Fibroblast of lung (primary cell): ENCODE results near the gene DTX3L. TPM values are rescaled to one million over a fixed set of nuclear protein-coding genes. Genes with fewer than 3 reads are reported as not detected.

Experiments used
- DNase-seq, 2 donors: peaks; one replicate each; pipeline versions ENCODE4 v3.0.0 to v3.0.0-alpha.2; 2010; ENCODE audit warnings: low read depth in 2 of 2
- H2AFZ ChIP-seq: 2 replicates; pipeline ENCODE4 v1.5.1; 2012; ENCODE audit warnings: low read length, control low read depth, inconsistent platforms
- H3K27ac ChIP-seq: 2 replicates; pipeline ENCODE4 v1.5.1; 2011; ENCODE audit warnings: low read length, control low read depth; ENCODE audit not compliant: insufficient read depth
- H3K27me3 ChIP-seq: 2 replicates; pipeline ENCODE4 v1.5.1; 2011; ENCODE audit warnings: mild to moderate bottlenecking, low read length; ENCODE audit not compliant: control insufficient read depth, insufficient read depth
- H3K36me3 ChIP-seq: 2 replicates; pipeline ENCODE4 v1.5.1; 2011; ENCODE audit warnings: low read length; ENCODE audit not compliant: control insufficient read depth, insufficient read depth
- H3K4me1 ChIP-seq: 2 replicates; pipeline ENCODE4 v1.5.1; 2011; ENCODE audit warnings: low read length; ENCODE audit not compliant: control insufficient read depth, insufficient read depth; ENCODE audit errors: extremely low read depth
- H3K4me2 ChIP-seq: 2 replicates; pipeline ENCODE4 v1.5.1; 2011; ENCODE audit warnings: low read length, control low read depth; ENCODE audit not compliant: insufficient read depth; ENCODE audit errors: extremely low read depth
- H3K4me3 ChIP-seq, 4 experiments: fragments of 200-600 bp in 1 of 4; sonication (generic) in 1 of 4; replicated peaks in 1 of 4; 2 replicates each; pipeline ENCODE4 v1.5.1; 2011 to 2016; ENCODE audit warnings: low read length in 4 of 4, low read depth in 3 of 4, mild to moderate bottlenecking in 3 of 4, control low read depth in 2 of 4, inconsistent platforms in 1 of 4, mixed read lengths in 1 of 4; ENCODE audit not compliant: insufficient read depth in 1 of 4; ENCODE audit errors: control extremely low read depth in 1 of 4
- H3K79me2 ChIP-seq: 2 replicates; pipeline ENCODE4 v1.5.1; 2012; ENCODE audit warnings: mild to moderate bottlenecking, low read length, inconsistent platforms; ENCODE audit not compliant: control insufficient read depth, insufficient read depth
- H3K9ac ChIP-seq: 2 replicates; pipeline ENCODE4 v1.5.1; 2011; ENCODE audit warnings: mild to moderate bottlenecking, low read length, control low read depth; ENCODE audit not compliant: insufficient read depth
- H3K9me3 ChIP-seq: 2 replicates; pipeline ENCODE4 v1.5.1; 2012; ENCODE audit warnings: low read depth, low read length; ENCODE audit not compliant: control insufficient read depth, insufficient read depth
- H4K20me1 ChIP-seq: 2 replicates; pipeline ENCODE4 v1.5.1; 2011; ENCODE audit warnings: low read length; ENCODE audit not compliant: control insufficient read depth, insufficient read depth; ENCODE audit errors: extremely low read depth
- CTCF ChIP-seq, 2 donors: IDR thresholded peaks in 1 of 2; conservative IDR thresholded peaks in 1 of 2; 1 replicate in 1 of 2; 2 replicates in 1 of 2; pipeline ENCODE4 v1.5.1; 2011 to 2012; ENCODE audit warnings: low read length in 2 of 2, control low read depth in 1 of 2, inconsistent platforms in 1 of 2, low read depth in 1 of 2, mild to moderate bottlenecking in 1 of 2
- EZH2 ChIP-seq: IDR thresholded peaks from 2 replicates; pipeline ENCODE4 v1.5.1; 2012; ENCODE audit warnings: low read length, control low read depth, mild to moderate bottlenecking; ENCODE audit errors: missing control alignments
- polyA plus RNA-seq, 2 donors: library from polyadenylated mRNA; depleted of rRNA in 1 of 2; stranded (reverse) in 1 of 2; unstranded in 1 of 2; fragments of >200 nt; gene quantifications; 2 replicates each; pipeline ENCODE4 v1.2.1, GENCODE V29; 2011 to 2012; ENCODE audit warnings: missing spikeins in 1 of 2
- total RNA-seq: library from RNA; depleted of rRNA; stranded (reverse); fragments of >200 nt; gene quantifications from 2 replicates; pipeline ENCODE4 v1.2.1, GENCODE V29; 2014

The DTX3L gene
- total and polyA plus RNA-seq, 2 donors (not counting 1 experiment from before 2014, with no cell fraction given): 15.9 to 31.9 TPM

GRCh38 chr3:122612696-122613095, 48.6 kb downstream of the DTX3L start:
- peaks cover 2% of the 10 kb centered on the region for H3K4me1 ChIP-seq
- no peaks in the 10 kb centered on the region for H3K27me3 ChIP-seq
- H3K36me3 ChIP-seq: no peaks in the 10 kb centered on the region
- DNase-seq: no peak
- no peak overlapping the region for H2AFZ ChIP-seq
- no peaks in the 10 kb centered on the region for H3K9me3 ChIP-seq
- H4K20me1 ChIP-seq: no peaks in the 10 kb centered on the region
- H3K4me3 ChIP-seq: no peak overlapping the region
- H3K27ac ChIP-seq: no peak overlapping the region
- H3K4me2 ChIP-seq: no peak overlapping the region
- H3K79me2 ChIP-seq: no peaks in the 10 kb centered on the region
- H3K9ac ChIP-seq: no peak overlapping the region
- TF ChIP-seq CTCF (conservative IDR thresholded peaks at IDR 0.05 in 1 of 2, IDR thresholded peaks at IDR 0.05 in 1 of 2; ENCODE audit: low read depth in 1 of 2, low read length in 2 of 2) (no peak), EZH2 (no peak)

- no peaks in the 10 kb centered on the region for H3K9me3 ChIP-seq
- no peak overlapping the region for H3K4me3 ChIP-seq
- H3K36me3 ChIP-seq: no peaks in the 10 kb centered on the region
- H3K9ac ChIP-seq: no peak overlapping the region
- no peak overlapping the region for H2AFZ ChIP-seq
- H3K27me3 ChIP-seq: no peaks in the 10 kb centered on the region
- TF ChIP-seq EZH2: no peak
- no peak for TF ChIP-seq CTCF (conservative IDR thresholded peaks at IDR 0.05 in 1 of 2, IDR thresholded peaks at IDR 0.05 in 1 of 2; ENCODE audit: low read depth in 1 of 2, low read length in 2 of 2)
- no peak overlapping the region for H3K4me2 ChIP-seq
- no peak for DNase-seq
- H3K27ac ChIP-seq: no peak overlapping the region
- H3K4me1 ChIP-seq: no peaks in the 10 kb centered on the region
- no peaks in the 10 kb centered on the region for H4K20me1 ChIP-seq
- H3K79me2 ChIP-seq: no peaks in the 10 kb centered on the region
These were observed 51.2 kb downstream of the DTX3L start for GRCh38 chr3:122615303-122615702.

- Histone ChIP-seq H4K20me1 (no peaks in the 10 kb centered on the region), H3K4me1 (no peaks in the 10 kb centered on the region), H3K4me3 (no peak overlapping the region), H3K9me3 (no peaks in the 10 kb centered on the region), H2AFZ (no peak overlapping the region), H3K79me2 (no peaks in the 10 kb centered on the region), H3K27me3 (peaks cover 9% of the 10 kb centered on the region), H3K36me3 (no peaks in the 10 kb centered on the region), H3K4me2 (no peak overlapping the region), H3K9ac (no peak overlapping the region), H3K27ac (no peak overlapping the region)
- no peak for TF ChIP-seq CTCF (conservative IDR thresholded peaks at IDR 0.05 in 1 of 2, IDR thresholded peaks at IDR 0.05 in 1 of 2; ENCODE audit: low read depth in 1 of 2, low read length in 2 of 2)
- no peak for TF ChIP-seq EZH2
- DNase-seq: peak in 1 of 2 donors; percentile 12
These were observed 54.5 kb downstream of the DTX3L start for GRCh38 chr3:122618614-122619013.
